ENCODE results near the gene SLC35B2.

Gene SLC35B2

DNA sequence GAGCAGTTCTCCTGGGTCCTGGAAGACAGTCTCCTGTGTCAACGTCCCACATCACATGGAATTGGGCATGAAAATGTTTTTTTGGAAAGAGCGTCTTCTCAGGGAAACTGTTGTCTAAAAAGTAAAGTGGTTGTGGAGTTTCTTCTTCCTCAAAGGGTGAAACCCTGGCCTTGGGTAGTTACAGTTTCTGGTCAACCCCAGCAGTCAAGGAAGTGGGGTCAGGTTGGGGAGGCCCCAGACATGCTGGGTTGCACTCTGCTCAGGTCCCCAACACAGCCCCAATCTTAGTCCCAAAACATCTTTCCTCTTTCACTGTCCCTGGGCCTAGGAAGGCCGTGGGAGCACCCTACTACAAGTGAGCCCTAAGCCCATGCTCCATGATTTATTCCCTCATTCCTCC, 9.0 kb upstream of the SLC35B2 start:
- no peak for DNase-seq

DNA sequence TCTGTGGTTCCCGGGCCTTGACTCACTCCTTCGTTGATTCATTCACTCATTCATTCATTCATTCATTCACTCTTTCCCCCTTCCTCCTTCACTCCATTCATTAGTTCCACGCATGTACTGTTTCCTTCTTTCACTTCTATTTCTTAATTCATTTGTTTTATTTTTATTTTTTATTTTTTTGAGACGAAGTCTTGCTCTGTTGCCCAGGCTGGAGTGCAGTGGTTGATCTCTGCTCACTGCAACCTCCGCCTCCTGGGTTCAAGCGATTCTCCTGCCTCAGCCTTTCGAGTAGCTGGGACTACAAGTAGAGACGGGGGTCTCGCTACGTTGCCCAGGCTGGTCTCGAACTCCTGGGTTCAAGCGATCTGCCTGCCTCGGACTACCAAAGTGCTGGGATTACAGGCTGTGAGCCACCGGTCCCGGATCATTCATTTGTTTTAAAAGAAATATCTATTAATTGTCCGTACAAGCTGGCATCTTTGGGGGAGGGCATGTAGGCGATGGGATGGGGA, 8.4 kb upstream of the SLC35B2 start:
- DNase-seq, result no peak

DNA sequence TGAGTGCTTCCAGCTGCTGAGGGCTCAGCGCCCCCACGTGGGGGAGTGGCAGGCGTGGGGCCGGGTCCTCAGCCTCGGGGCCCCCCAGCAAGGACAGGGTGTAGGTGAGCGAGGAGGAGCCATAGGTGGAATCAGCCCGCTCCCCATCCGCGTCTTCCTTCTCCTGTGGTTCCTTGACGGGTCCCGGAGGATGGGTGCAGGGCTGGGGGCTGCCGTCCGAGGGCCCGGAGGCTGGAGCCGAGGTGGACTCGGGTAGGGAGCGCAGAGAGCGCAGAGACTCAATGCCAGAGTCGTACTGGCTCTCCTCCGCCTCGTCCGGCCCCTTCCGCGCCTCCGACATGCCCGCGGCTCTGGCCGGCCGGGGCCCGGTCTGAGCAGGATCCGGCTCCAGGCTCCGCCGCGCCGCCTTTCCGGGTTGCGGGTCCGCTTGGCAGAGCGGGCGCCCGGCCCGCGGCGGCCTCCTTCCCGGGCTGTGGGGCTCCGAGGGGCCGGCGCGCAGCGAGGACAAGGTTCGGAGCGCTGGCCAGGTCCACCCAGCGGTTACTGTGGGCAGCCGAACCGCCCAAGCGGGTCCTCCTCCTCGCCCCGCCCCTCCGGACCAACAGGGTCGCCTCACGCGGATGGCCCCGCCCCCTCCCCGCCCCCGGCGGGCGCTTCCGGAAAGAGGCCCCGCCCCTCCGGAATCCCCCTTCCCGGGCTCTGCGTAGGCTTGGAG, 7.8 kb upstream of the SLC35B2 start, which contains the start of gene NFKBIE:
Gene NFKBIE (minus strand): TSS at position 545 of the 715 bp plus-strand sequence. CDS start 205 bp downstream, at position 340.
- peak; percentile 73 to 87 for DNase-seq

DNA sequence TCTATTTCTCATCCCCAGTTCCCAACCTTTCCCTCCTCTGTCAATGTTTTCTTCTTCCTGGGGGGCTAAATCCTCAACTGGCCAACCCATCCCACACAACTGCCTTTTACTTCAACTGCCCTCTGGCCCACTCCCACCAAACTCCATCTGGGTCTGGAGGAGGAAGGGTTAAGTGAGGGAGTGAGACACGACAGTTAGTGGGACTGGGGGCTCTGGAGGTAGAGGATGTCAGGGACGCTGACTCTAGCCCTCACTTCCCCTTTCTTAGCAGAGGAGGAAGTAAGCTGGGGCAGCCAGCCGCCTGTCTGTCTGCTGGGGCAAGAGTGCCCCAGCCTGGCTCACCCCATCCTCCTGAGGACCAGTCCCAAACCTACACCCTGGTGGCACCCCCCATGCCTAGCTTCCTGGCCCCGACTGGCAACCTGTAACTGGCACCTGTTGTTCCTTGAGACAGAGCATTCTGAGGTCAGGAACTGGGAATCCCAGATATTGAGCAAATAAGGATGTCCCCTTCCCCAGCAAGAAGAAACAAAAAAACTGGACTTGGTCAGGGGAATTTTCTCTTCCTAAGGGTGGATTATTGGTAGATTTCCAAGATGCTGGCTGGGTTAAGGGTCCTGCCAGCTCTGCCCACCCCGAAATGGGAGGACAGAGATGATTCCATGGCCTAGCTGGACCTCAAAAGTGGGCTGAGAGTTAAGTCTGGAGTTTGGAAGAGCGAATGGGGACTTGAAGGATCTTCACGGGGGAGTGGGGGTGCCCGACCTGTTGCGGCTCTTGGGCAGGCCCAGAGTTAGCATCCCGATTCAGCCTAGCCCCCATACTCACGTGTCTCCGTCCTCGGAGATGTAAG, 7.1 kb upstream of the SLC35B2 start:
- no peak for DNase-seq

DNA sequence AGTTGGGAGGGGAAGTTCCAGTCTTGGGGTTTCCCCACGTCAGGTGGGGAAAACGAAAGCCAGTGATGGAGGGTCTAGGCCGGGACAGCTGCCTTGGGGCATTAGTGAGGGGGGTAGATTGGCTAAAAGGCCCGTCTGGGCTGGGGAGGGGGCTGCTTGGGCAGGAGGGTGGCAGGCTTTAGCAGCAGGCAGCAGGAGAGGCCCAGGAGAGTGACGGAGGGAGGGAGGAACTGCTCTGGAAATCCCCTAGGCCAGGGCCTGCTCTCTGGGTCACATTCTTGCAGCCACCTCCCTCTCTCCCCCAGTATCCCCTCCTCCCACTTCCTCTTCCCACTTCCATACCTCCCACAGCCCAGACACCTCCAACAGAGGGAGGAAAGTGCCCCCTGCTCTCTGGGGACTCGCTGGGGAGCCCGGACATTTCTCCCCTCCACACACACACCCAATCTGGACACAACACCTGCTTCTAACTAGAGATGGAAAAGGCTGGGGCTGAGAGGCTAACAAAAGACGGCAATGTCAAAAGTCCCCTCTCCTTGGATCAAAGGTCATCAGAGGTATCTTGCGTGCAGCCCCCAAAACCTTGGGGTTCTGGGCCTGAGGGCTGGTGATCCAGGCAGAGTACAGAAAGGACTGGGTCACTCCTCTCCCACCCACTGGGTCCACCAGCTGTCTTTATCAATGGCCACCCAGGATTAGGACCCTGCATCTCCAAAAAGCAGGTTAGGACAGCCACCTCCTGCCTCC, 6.2 kb upstream of the SLC35B2 start:
- no peak for DNase-seq

DNA sequence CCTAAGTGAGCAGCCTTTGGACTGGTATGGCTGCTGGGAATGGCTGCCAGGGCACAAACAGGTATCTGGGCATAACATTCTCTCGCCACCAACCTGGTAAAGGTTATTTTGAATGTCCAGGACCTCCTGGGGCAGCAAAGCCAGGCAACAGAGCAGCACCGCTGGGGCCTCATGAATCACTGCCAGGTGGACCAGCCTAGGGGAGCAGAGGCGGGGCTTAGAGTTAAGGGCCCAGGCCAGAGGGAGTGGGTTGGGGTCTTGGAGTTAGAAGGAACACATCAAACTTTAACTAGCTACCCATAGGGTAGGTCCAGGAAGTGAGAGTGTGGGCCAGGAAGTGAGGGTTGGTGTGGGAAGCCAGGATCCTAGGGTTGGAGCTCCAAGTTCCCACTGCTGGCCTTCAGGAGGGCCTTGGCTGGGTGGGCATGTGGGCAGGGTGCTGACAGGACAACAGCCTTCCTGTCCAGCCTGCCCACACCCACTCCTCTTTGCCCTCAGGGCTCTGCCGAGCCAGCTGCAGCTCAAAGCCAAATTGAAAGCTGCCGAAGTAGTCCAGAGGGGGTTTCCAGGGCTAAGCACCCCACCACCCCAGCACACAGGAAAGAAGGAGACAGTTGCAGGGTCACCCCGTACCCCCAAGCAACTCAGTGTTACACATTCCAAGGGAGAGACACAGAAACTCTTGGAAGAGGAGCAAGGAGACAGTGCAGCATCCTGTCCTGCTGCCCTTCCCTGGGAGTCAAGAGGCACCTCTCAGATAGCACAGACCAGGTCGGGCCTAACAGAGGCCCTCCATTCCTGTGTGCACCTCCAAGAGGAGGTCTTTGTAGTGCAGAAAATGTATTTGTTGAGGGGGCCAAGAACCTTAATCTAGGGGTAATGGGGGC, 5.4 kb upstream of the SLC35B2 start:
- no peak for DNase-seq

DNA sequence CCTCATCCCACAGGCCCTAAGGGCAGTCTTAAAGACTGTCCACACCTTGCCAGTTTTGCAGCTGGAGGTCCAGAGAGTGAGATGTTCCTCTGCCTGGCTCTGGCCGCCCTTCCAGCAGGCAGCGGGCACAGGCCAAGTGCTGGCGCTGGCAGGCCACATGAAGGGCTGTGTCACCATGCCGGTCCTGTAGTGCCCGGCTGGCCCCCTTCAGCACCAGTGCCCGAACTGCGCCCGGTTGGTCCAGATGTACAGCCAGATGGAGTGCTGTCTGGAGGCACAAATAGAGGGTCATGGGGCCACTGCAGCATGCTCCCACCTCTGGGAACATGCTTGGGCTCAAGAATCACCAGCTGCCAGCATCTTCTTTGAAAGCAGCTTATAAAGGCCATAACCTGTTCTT, 4.3 kb upstream of the SLC35B2 start:
- DNase-seq, result peak; percentile 78 to 81

DNA sequence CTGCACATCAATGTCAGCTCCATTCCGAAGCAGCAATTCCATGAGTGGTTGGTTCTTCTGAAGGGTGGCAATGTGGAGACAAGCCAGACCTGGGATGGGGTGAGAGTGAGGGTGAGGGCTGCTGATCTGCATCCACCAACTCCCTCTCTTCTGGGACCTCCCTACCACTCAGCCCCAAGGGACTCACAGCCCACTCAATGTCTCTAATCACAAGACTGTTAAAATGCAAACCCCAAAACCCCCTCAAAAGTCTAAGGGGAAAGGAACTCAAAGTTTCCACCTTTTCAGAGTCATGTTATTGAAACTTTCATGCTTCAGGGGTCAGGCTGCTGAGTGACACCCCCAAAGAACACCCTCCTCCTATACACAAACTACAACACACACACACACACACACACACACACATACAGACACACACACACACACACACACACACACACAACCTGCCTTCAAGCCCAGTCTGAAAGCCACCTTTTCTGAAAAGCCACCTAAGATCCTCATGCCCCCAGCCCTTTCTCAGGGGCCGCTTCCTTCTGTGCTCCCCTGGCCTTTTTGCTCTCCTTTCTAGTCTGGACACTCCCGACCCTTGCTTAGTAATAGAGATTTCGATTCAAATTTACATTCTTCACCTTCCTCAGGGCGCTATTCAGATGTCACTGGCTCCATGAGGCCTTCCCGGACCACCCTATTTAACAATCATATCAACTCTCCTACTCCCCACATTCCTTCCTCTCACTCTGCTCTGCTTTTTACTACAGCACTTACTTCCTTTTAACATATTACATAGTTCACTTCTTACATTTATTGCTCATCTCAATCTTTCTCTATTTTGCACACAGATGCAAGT, 3.3 kb upstream of the SLC35B2 start:
- no peak for DNase-seq

DNA sequence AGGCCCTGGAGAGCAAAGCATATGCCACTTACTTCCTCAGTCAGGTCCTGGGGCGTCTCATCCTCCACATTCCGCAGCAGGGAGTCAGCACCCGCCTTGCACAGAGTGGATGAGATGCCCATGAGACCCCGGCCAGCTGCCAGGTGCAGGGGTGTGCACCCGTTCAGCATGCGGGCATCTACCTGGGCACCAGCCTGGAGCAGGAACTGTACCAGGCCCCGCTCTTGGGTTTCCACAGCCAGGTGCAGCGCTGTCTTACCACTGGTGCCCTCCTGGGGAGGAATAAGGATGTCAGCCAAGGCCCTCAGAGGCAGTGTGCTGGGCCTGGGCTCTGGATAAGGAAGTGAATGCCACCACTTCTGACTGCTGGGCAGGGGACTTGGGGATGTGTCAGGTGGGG, 2.7 kb upstream of the SLC35B2 start:
- DNase-seq, result no peak

DNA sequence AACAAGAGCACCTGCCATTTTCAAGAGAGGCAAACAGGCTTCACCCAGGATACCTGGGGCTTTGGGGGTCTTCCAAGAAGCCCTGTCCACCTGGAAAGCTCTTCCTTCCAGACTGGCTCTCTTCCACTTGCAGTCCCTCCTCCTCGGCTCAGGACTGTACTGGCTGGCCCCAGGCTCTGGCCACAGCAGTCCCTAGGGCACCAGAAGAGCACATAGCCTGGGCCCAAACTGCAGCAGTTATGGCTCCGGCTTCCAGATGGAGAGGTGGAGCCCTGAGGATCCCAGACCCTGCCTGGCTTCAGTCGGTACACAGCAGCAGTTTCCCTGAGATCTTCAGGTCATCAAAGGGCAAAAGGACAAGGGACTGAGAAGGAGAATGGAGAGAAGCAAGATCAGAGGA, 1.6 kb upstream of the SLC35B2 start:
- DNase-seq, result no peak

DNA sequence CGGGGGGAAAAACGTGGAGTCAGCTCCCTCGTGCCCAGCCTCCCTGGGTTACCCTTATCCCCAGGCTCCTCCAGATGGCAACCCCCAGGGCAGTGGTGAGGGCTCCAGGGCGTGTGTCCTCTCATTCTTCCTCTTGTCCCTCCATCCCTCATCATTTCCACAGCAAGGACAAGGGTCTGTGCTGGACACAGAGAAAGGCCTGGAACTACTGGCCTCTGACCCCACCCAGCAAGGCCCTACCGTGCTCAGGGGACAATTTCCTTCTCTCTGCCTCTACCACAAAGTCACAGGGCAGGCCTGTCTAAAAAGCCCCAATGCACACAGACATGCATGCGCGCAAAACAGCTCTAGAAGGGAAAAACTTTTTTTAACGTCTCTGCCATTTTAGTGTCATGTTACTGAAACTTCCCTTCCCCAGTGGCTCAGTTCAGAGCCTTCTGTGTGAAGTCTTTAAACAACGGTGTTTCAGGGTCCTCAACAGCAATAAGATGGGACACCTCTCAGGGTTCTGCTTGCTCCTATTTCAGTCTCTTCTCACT, 1.1 kb upstream of the SLC35B2 start:
- no peak for DNase-seq

DNA sequence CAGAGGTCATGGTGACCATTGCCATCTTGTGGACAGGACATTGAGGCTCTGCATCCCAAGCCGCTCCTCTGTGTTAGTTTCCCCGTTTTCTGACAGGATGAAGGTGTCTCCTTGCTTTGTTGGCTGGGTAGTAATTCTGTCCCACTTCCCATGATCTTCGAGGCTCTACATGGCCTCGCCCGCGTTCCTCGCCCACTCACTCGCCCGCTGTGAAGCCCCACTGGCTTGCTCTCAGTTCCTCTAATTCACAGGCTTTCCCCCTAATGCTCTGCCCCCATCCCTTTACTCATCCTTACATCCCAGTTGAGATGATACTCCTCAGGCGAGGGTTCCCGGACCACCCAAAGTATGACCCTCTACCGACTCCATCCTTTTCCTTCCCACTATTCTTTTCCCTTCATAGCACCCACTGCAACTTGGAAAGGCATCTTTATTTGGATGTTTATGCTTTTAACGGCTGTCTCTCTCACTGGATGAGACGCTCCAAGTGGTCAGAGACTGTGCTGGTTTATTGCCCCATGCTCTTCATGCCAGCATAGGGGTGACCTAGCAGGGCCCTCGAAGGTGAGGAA, 511 bp upstream of the SLC35B2 start:
- peak in 1 of 2 experiments; percentile 19 for DNase-seq

DNA sequence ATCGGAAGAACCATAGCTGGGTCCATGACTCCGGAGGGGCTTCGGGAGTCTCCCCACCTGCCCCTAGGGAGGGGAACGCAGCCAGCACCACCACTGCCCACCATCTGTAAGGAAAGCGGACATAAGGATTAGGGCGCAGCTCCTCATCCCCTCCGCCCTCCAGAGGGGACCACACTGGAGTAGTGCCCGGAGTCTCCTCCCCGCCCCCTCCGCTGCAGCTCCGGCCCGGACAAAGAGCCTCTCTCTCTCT, 628 bp downstream of the SLC35B2 start:
- no peak for DNase-seq

DNA sequence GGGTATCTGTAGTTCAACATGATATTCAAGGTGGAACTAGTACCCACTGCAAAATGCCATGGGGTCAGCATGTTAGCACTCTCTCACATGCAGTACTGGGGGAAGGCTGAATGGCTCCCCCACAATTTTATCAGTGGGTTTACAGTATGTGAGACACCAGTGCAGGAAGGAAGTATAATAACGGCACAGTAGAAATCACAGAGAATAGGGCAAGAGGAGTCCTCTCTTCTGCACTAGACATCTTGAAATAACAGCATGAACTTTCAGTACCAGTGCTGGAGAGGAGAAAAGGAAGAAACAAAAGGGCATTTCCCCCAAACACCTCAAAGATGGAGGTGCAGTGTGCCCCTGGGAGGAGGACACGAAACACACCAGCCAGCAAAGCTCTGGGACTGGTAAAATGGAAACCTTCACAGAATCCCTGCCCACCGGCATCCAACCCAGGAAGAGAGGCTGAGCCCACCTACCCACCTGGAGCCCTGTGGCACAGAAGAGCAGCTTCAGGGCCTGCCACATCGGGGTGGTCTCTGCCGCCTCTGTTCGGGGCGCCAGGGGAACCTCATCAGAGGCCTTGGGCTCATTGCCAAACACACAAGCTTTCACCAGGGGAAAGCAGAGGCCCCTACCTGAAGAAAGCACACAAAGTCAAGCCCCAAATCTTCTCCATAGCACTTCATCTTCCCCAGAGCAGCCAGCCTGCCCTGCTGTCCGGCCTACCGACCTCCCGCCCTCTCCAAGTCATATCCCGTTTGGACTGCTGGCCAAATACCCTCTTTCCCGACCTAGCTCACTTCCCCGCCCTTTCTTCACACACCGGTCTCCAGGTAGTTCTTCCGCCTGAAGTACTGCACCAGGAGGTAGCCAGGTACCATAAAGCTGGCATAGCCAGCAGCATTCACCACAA, 1.2 kb downstream of the SLC35B2 start:
- no peak for DNase-seq

DNA sequence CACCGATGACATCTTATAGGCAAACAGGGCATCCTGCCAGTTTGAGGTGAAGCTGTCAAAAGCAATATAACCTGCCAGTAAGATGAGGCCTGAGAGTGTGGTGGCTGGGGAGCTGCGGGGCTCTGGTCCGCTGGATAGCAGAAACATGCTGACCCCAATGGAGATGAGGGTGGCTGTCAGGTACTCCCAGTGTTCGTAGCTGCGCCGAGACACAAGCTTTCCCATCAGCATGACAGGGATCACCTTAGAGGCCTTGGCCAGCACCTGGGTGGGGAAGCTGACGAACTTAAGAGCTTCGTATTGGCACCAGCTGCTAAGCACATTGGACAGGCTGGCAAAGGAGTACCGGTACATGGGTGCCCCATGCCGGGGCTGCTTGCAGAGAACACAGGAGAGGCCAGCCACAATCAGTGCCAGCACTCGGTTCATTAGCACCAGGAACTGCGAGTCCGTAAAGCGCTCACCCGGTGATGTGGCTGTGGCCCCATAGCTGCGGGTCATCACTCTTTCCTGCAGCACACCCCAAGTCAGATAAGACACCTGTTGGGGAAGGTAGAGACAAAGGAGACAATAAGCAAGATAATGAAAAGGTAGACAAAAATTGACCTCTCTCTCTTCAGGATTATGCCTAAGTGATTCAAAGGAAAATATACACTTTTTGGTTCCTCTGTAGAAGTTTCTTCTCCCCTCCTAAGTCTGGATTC, 2.1 kb downstream of the SLC35B2 start:
- peak in 1 of 2 experiments; percentile 28 for DNase-seq

DNA sequence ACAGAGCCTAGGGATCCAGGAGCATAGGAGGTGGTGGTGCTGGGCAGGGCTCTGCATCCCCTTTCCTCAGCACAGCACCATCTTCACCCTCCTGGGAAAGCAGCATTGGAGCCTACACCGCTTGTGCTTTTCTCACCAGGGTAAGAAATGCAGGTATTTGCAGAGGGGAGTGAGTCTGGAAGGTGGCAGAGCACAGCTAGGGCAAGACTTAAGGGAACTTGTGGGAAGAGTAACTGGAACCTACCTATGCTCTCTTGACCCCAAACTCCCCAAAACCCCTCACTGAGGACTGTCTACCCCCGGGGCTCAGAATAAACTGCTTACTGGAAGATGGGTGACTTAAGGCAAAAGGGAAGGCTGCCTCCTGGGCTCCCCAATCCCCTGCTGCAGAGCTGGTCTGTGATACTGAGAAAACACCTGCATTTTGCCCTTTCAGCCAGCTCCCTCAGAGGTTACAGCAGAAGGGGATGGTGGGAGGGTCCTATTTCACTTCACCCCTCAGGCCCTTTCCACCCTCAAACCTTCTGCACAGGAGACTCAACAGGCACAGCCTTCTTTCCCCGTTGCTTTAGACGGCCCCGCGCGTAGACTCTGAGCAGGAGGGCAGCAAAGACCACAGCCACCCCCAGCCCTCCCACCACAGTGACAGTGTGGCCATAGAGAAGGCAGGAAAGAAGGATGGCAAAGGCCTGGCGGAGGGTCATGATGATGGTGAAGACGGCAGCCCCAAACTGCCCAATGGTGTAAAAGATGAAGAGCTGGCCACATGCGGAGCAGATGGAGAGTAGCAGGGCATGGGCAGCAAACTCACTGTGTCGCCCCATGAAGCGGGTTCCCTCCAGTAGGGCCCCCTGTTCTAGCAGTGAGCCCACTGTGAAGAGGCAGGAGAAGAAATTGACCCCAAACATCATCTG, 2.9 kb downstream of the SLC35B2 start:
- DNase-seq, result peak in 1 of 2 experiments; percentile 26

DNA sequence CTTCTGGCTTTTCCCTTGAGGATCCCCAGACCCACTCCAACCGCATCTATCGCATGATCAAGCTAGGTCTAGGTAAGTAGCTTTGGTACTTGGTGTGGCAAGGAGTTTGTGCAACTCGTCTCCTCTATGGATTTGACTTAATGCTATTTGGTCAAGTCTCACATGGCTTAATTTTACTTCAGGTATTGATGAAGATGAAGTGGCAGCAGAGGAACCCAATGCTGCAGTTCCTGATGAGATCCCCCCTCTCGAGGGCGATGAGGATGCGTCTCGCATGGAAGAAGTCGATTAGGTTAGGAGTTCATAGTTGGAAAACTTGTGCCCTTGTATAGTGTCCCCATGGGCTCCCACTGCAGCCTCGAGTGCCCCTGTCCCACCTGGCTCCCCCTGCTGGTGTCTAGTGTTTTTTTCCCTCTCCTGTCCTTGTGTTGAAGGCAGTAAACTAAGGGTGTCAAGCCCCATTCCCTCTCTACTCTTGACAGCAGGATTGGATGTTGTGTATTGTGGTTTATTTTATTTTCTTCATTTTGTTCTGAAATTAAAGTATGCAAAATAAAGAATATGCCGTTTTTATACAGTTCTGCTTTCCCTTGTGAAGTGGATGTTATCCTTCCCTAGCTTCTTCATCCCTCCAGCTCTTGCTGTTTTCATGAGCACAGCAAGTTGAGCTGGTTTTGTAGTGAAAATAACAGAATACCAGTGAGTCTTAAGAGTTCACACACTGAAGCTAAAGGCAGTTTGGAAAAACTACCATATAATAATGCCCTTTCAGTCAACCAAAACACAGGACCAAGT, 3.8 kb downstream of the SLC35B2 start:
- DNase-seq, result peak in 1 of 2 experiments; percentile 57
